ENCODE measurements around the gene CKB.
"Not testable (repeated sequence)": the region's sequence is repeated elsewhere in the genome, so short reads cannot be mapped to it uniquely, and the experiment has no call there.

- TF ChIP-seq, protein P1, sequence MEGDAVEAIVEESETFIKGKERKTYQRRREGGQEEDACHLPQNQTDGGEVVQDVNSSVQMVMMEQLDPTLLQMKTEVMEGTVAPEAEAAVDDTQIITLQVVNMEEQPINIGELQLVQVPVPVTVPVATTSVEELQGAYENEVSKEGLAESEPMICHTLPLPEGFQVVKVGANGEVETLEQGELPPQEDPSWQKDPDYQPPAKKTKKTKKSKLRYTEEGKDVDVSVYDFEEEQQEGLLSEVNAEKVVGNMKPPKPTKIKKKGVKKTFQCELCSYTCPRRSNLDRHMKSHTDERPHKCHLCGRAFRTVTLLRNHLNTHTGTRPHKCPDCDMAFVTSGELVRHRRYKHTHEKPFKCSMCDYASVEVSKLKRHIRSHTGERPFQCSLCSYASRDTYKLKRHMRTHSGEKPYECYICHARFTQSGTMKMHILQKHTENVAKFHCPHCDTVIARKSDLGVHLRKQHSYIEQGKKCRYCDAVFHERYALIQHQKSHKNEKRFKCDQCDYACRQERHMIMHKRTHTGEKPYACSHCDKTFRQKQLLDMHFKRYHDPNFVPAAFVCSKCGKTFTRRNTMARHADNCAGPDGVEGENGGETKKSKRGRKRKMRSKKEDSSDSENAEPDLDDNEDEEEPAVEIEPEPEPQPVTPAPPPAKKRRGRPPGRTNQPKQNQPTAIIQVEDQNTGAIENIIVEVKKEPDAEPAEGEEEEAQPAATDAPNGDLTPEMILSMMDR (IDR thresholded peaks at IDR 0.05) = not testable (repeated sequence)
- not testable (repeated sequence) for TF ChIP-seq POLR2A, POLR2AphosphoS5 (IDR thresholded peaks at IDR 0.05)
These were observed 10.4 kb downstream of the CKB start for GRCh38 chr14:103512180-103512579.
